Measurements from ENCODE around the gene SLC15A3. TPM values are rescaled to one million over a fixed set of nuclear protein-coding genes. Genes with fewer than 3 reads are reported as not detected.

The SLC15A3 gene
- total RNA-seq, 1 donor from 2014 or later, result 23.1 TPM

DNA sequence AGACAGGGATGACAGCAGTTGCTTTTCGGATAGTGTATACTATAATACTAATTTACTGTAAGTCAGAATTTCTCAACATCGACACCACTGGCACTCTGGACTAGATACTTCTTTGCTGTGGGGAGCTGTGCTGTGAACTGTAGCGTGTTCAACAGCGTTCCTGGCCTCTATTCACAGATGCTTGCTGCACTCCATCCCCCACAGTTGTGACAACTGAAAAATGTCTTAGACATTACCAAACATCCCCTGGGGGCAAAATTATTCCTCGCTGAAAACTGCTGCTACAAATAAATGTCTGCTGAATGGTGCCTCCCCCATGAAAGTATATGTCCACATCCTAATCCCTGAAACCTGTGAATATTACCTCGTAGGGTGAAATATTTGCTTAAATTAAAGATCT is 7.5 kb upstream of the SLC15A3 start:
- Histone ChIP-seq H3K4me1 (no peaks in the 10 kb centered on the region), H3K27ac (no peak overlapping the region), H3K4me3 (no peak overlapping the region), H3K27me3 (no peaks in the 10 kb centered on the region), H3K9me3 (no peaks in the 10 kb centered on the region), H3K36me3 (no peaks in the 10 kb centered on the region)
- no peak for DNase-seq (ENCODE audit: extremely low spot score in 2 of 2)
- TF ChIP-seq POLR2AphosphoS5 (IDR thresholded peaks at IDR 0.05; ENCODE audit: insufficient read depth in 1 of 2, low read depth in 1 of 2), result no peak
- TF ChIP-seq POLR2A (IDR thresholded peaks at IDR 0.05), result no peak
- TF ChIP-seq, protein P1, sequence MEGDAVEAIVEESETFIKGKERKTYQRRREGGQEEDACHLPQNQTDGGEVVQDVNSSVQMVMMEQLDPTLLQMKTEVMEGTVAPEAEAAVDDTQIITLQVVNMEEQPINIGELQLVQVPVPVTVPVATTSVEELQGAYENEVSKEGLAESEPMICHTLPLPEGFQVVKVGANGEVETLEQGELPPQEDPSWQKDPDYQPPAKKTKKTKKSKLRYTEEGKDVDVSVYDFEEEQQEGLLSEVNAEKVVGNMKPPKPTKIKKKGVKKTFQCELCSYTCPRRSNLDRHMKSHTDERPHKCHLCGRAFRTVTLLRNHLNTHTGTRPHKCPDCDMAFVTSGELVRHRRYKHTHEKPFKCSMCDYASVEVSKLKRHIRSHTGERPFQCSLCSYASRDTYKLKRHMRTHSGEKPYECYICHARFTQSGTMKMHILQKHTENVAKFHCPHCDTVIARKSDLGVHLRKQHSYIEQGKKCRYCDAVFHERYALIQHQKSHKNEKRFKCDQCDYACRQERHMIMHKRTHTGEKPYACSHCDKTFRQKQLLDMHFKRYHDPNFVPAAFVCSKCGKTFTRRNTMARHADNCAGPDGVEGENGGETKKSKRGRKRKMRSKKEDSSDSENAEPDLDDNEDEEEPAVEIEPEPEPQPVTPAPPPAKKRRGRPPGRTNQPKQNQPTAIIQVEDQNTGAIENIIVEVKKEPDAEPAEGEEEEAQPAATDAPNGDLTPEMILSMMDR (IDR thresholded peaks at IDR 0.05), result no peak
- intact Hi-C loops (cut with DNase I), result no loop called here

DNA sequence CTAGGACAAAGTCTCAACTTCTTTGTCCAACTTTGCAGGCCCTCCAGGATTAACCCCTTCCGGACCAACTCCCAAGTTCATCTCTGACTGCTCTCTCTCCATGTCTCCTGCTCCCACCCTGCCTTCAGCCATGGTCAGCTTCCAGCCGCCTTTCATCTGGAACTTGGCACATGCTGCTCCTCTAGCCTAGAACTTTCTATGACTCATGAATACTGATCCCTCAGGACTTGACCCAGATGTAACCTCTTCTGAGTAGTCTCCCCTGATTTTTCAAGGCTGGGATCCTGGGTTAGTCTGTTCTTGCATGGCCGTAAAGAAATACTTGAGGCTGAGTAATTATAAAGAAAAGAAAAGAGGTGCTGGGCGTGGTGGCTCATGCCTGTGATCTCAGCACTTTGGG is 5.2 kb upstream of the SLC15A3 start:
- H3K9me3 ChIP-seq, result no peaks in the 10 kb centered on the region
- no peaks in the 10 kb centered on the region for H3K36me3 ChIP-seq
- peaks cover 8% of the 10 kb centered on the region for H3K4me1 ChIP-seq
- intact Hi-C loops (cut with DNase I), result no loop called here
- H3K27ac ChIP-seq, result no peak overlapping the region
- H3K4me3 ChIP-seq, result no peak overlapping the region
- no peak for TF ChIP-seq POLR2AphosphoS5 (IDR thresholded peaks at IDR 0.05; ENCODE audit: insufficient read depth in 1 of 2, low read depth in 1 of 2)
- TF ChIP-seq, protein P1 (IDR thresholded peaks at IDR 0.05), result no peak
- no peaks in the 10 kb centered on the region for H3K27me3 ChIP-seq
- DNase-seq (ENCODE audit: extremely low spot score in 2 of 2), result no peak

DNA sequence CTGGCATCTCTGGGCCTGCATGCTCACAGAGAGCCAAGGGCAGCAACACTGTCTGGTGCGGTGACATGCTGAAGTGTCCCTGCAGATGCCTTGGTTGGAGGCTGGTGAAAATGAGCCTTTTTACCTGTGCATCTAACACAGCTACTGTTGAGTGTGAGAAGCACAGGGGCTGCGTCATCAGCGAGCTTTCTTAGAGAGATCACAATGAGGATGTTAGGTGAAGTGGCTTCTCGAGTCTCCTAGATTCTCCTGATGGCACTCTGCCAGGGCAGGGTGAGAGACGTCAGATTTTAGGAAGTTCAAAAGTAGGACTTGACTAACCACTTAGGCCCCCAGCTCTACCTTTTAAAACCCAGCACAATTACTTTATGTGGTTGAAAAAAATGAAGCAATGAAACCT is 3.6 kb upstream of the SLC15A3 start:
- TF ChIP-seq POLR2A (IDR thresholded peaks at IDR 0.05), result no peak
- TF ChIP-seq POLR2AphosphoS5 (IDR thresholded peaks at IDR 0.05; ENCODE audit: insufficient read depth in 1 of 2, low read depth in 1 of 2), result no peak
- TF ChIP-seq, protein P1 (IDR thresholded peaks at IDR 0.05), result no peak
- intact Hi-C loops (cut with DNase I), result no loop called here
- Histone ChIP-seq H3K36me3 (no peaks in the 10 kb centered on the region), H3K4me3 (no peak overlapping the region), H3K27me3 (no peaks in the 10 kb centered on the region), H3K4me1 (peaks cover 15% of the 10 kb centered on the region), H3K27ac (no peak overlapping the region), H3K9me3 (no peaks in the 10 kb centered on the region)
- DNase-seq (ENCODE audit: extremely low spot score in 2 of 2), result no peak

DNA sequence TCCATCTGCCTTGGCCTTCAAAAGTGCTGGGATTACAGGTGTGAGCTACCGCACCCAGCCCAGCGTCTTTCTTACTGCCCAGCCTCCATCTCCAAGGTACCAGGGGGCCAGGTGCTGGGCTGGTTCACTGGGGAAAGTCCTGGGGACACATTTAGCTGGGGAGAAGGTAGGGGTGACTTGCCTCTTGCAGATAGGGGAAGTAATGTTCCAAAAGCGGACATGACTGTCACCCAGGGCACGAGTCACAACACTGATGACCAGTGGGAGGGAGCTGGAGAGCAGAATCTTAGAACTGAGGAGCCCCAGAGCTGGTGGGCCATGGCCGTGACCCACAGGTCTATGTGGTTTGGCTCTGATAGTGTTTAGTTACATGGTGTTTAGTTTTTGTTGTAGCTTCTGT is 2.4 kb upstream of the SLC15A3 start:
- H3K9me3 ChIP-seq, result no peaks in the 10 kb centered on the region
- intact Hi-C loops (cut with DNase I), result no loop called here
- DNase-seq (ENCODE audit: extremely low spot score in 2 of 2), result no peak
- TF ChIP-seq, protein P1 (IDR thresholded peaks at IDR 0.05), result no peak
- TF ChIP-seq POLR2AphosphoS5 (IDR thresholded peaks at IDR 0.05; ENCODE audit: insufficient read depth in 1 of 2, low read depth in 1 of 2) (no peak), POLR2A (IDR thresholded peaks at IDR 0.05) (no peak)
- peaks cover 26% of the 10 kb centered on the region for H3K4me1 ChIP-seq
- no peaks in the 10 kb centered on the region for H3K36me3 ChIP-seq
- H3K27me3 ChIP-seq, result no peaks in the 10 kb centered on the region
- no peak overlapping the region for H3K4me3 ChIP-seq
- H3K27ac ChIP-seq, result no peak overlapping the region

DNA sequence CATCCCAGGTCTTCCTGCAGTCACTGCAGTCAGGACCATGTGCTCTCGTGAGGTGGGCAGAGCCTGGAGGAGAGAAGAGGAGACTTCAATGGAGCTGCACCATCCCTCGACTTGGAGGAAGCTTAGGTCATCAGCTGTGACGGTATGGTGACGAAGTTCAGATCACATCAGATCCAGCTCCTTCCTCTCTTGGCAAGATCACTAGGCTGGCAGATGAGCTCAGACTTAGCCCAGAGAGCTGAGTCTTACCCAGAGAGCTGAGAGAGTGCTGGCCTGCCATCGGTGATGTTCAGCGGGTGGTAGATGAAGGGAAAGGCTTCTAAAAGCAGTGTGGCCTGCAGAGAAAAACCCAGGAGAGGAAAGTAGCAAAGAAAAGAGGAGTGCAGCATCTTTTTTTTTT is 1.8 kb upstream of the SLC15A3 start:
- Histone ChIP-seq H3K4me1 (peaks cover 27% of the 10 kb centered on the region), H3K4me3 (no peak overlapping the region), H3K27me3 (no peaks in the 10 kb centered on the region), H3K36me3 (no peaks in the 10 kb centered on the region), H3K9me3 (no peaks in the 10 kb centered on the region), H3K27ac (no peak overlapping the region)
- TF ChIP-seq POLR2AphosphoS5 (IDR thresholded peaks at IDR 0.05; ENCODE audit: insufficient read depth in 1 of 2, low read depth in 1 of 2) (no peak), POLR2A (IDR thresholded peaks at IDR 0.05) (no peak)
- TF ChIP-seq, protein P1 (IDR thresholded peaks at IDR 0.05), result no peak
- intact Hi-C loops (cut with DNase I), result no loop called here
- no peak for DNase-seq (ENCODE audit: extremely low spot score in 2 of 2)
